Measurements from ENCODE around the gene MMP24.

Gene MMP24

DNA sequence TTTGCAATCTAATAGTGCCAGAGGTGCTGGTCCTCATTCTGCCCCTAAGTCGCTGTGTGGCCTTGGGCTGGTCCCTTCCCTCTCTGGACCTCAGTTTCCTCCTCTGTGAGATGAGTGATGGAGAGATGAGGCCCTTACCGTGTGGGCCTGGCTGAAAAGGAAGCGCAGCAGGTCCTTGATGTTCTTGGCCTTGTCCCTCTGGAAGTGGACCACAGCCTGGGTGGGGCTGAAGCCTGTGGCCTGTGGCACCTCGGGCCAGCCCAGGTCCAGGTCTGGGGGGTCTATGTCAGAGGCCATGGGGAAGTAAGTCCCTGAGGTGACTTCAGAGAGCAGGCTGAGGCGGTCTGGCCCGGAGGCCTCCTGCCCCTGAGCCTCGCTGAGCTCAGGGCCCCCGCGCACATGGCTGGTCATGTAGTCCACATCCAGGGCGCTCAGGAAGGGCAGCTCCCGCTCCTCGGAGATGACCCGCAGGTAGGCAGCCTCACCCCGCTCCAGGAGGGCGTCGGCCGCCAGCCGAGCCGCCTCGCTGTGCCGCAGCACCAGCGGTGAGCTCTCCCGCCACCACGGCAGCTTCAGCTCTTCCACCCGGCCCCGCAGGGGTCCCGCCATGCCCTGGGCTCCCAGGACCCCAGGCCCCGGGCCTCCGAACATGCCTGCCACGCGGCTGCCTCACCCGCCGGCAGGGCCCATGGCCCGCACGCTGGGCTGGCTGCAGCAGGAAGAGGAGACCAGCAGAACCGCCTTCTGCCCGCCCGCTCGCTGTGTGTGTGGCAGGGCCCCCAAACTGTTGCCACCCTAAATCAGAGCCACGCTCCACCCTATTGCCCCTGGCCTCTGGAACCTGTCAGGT, 65.4 kb downstream of the MMP24 start, which contains the start of gene FAM83C:
FAM83C (minus strand) TSS at position 772 of the 850 bp plus-strand sequence; CDS start at position 651, 121 bp downstream.
- POLR2A ChIA-PET = no interaction called here
- CTCF ChIA-PET = interaction anchor here (0.8 to 13.6 kb wide), 3 partner anchors 12 to 17 kb away, joined by 3 to 108 read pairs (median 8); no protein-coding TSS in a partner anchor
- TF ChIP-seq, protein P1, sequence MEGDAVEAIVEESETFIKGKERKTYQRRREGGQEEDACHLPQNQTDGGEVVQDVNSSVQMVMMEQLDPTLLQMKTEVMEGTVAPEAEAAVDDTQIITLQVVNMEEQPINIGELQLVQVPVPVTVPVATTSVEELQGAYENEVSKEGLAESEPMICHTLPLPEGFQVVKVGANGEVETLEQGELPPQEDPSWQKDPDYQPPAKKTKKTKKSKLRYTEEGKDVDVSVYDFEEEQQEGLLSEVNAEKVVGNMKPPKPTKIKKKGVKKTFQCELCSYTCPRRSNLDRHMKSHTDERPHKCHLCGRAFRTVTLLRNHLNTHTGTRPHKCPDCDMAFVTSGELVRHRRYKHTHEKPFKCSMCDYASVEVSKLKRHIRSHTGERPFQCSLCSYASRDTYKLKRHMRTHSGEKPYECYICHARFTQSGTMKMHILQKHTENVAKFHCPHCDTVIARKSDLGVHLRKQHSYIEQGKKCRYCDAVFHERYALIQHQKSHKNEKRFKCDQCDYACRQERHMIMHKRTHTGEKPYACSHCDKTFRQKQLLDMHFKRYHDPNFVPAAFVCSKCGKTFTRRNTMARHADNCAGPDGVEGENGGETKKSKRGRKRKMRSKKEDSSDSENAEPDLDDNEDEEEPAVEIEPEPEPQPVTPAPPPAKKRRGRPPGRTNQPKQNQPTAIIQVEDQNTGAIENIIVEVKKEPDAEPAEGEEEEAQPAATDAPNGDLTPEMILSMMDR (IDR thresholded peaks at IDR 0.05; ENCODE audit: control extremely low read depth, extremely low read depth, low read depth, missing control alignments) = no peak
- no peak for DNase-seq (ENCODE audit: extremely low spot score)

DNA sequence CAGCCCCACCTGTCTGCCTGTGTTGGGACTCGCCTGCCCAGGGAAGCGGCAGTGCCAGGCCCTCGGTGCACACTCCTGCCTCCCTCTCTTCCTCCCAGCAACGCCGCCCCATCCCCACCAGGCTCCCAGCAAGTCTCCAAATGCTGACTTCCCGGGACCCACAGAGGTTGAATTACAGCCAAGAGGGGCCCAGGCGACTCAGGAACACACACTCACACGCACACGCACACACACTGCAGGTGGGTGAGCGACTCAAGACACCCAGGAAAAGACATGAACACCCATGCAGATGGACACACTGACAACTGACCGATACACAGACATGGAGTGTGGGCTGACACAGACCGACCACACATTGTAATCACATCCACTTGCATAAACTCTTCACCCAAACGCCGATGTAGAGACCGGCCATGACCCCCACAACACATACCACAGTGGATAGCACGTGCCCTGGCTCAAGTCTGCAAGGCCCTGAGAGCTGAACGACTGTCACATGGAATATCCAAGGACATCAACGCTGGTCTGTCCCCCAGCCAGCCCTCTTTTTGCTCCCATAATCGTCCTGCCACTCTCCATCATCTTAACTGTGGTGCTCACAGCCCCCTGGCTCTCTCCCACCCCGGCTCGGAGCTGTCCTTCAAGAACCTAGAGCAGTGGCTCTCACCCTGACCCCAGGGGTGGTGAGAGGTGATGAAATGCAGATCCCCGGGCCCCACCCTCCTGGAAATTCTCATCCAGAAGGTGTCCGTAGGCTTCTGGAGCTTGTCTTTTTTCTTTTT, 66.2 kb downstream of the MMP24 start:
- TF ChIP-seq, protein P1 (IDR thresholded peaks at IDR 0.05; ENCODE audit: control extremely low read depth, extremely low read depth, low read depth, missing control alignments) = no peak
- DNase-seq (ENCODE audit: extremely low spot score) = no peak
- ChIA-PET CTCF (interaction anchor here (13.6 kb wide), 1 partner anchor 16 kb away, joined by 108 read pairs; no protein-coding TSS in a partner anchor), POLR2A (no interaction called here)

- no peak for DNase-seq (ENCODE audit: extremely low spot score)
- CTCF ChIA-PET = interaction anchor here (13.6 kb wide), 1 partner anchor 16 kb away, joined by 108 read pairs; no protein-coding TSS in a partner anchor
- POLR2A ChIA-PET = interaction anchor here (0.6 kb wide), 2 partner anchors 10 to 259 kb away, joined by 3 to 7 read pairs; no protein-coding TSS in a partner anchor
- TF ChIP-seq, protein P1 (IDR thresholded peaks at IDR 0.05; ENCODE audit: control extremely low read depth, extremely low read depth, low read depth, missing control alignments) = no peak
These were observed 67.1 kb downstream of the MMP24 start for GRCh38 chr20:35293303-35294292.

- no peak for DNase-seq (ENCODE audit: extremely low spot score)
- TF ChIP-seq, protein P1 (IDR thresholded peaks at IDR 0.05; ENCODE audit: control extremely low read depth, extremely low read depth, low read depth, missing control alignments) = no peak
- CTCF ChIA-PET = interaction anchor here (13.6 kb wide), 1 partner anchor 15 kb away, joined by 108 read pairs; no protein-coding TSS in a partner anchor
- POLR2A ChIA-PET = interaction anchor here (0.6 kb wide), 1 partner anchor 11 kb away, joined by 7 read pairs; no protein-coding TSS in a partner anchor
These were observed 67.8 kb downstream of the MMP24 start for GRCh38 chr20:35294293-35294685.

- POLR2A ChIA-PET = no interaction called here
- CTCF ChIA-PET = interaction anchor here (13.6 kb wide), 1 partner anchor 14 kb away, joined by 108 read pairs; no protein-coding TSS in a partner anchor
- no peak for DNase-seq (ENCODE audit: extremely low spot score)
- TF ChIP-seq, protein P1 (IDR thresholded peaks at IDR 0.05; ENCODE audit: control extremely low read depth, extremely low read depth, low read depth, missing control alignments) = no peak
These were observed 68.6 kb downstream of the MMP24 start for GRCh38 chr20:35295058-35295457.

All from GM10248 (cell line).